Fibroblast of skin of abdomen (primary cell): ENCODE measurements around the gene PDE7B. TPM values are rescaled to one million over a fixed set of nuclear protein-coding genes. Genes with fewer than 3 reads are reported as not detected.
A peak's percentile ranks its signal among the peaks of the same experiment; 100 is the strongest.

Source experiments
- DNase-seq: peaks from one replicate; pipeline ENCODE4 v3.0.0-alpha.2; 2013
- polyA plus RNA-seq, 2 experiments: library from polyadenylated mRNA; unstranded; fragments of 120-200 nt; gene quantifications; one replicate each; pipeline ENCODE4 v1.2.1, GENCODE V29; 2013; ENCODE audit not compliant: insufficient read length in 2 of 2

PDE7B gene
- 9.6 TPM for polyA plus RNA-seq (2013, experiment 1 of 2; ENCODE audit: insufficient read length)
- polyA plus RNA-seq (2013, experiment 2 of 2; ENCODE audit: insufficient read length), result 8.8 TPM

DNA sequence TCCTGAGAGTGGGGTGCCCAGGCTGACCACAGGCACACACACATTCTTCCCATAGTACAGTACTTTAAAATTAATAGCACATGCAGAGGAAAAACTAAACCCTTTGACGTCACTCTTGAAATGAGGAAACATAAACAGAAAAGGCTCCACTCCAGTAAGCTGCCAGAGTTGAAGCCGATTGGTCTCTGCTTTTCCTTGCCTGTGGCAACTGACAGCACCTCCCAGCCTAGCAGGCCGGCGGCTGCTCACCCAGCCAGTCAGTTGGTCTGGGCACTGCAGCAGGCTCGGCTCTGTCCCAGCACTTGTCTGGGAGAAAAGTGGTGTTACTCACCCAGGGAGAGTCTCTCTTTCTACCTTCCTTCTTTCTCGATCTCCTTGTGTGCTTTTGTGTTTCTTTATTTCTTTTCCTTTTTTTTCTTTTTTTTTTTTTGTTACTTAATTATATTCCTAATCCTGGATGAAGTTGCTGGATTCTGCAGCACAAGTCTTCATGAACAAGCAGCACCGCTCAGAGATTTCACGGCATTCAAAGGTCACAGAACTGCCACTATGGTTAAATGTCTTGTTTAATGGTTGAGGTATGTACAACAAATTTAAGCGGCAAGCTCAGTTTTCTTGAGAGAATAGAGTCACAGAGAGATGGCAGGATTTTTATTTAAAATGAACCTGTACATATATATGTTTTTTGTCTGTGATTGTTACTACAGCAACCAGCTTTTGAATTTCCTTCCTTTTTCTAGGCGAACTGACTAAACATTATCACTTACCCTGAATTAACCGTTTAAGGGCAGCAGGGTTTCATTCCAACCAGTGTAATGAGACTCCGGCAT is at the start of gene PDE7B:
Gene PDE7B (plus strand): TSS at position 260 of the 830 bp plus-strand sequence.
- peak; percentile 98 for DNase-seq

DNA sequence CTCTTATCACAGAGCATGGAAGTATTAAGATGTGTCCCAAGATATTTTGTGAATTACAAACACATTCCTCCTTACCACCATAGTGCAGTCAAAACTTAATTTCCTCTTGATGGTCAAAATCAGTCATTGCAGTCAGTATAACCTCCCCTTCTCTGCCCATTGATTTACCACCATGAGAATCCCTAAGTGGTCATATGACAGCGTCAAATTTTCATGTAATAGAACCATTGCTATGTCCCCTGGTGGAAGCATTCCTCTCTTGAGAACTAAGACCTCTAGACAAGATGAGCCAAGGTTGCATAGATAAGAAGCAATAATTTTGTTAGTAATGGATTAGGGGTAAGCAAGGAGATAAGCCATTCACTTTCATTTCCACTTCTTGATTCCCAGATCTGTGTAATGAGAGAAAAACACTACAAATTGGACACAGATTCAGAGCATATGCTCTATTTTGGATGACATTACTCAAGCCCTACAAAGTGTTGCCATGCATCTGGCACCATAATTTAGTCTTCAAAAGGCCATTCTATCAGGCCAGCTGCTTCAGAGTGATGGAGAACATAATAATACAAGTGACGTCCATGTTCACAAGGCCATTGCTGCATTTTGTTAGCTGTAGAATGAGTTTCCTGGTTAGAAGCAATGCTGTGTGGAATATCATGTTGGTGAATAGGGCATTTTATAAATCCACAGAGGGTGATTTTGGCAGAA is 49.6 kb upstream of the PDE7B start:
- DNase-seq, result no peak

DNA sequence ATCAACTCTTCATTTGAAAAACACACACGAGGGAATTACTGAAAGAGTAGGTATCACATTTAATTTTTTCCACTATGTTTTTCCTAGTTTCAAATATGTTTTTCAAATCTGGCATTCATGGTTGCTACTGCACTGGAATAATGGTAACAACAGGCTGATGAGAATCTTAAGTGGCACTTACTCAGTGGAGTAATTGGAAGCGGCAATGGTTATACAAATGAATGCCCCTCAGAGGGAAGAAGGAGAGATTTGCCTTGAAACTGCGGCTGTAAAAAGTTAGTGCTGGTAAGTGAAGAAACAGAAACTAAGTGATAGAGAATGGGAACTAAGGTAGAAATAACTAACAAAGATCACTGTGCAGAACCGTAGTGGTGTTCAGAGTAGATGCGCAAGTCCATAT is 41.0 kb upstream of the PDE7B start:
- no peak for DNase-seq

DNA sequence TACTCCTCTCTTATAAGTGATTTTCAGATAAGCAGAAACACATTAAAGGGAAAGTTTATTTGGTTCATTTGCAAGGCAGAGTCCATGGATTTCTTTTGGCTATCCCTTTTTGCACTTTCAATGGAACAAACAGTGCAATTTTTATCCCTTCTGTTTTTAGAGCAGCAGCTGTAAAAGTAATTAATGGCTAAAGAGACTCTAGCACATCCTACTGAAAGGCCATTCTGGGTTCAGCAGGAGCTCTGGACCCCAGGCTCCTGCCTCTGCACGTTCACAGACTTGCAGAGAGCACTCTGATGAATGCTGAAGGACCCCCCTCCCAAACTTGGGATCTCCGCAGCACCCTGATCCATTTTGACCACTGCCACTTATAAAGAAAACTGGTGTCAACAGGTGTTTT is 40.3 kb upstream of the PDE7B start:
- DNase-seq, result no peak

DNA sequence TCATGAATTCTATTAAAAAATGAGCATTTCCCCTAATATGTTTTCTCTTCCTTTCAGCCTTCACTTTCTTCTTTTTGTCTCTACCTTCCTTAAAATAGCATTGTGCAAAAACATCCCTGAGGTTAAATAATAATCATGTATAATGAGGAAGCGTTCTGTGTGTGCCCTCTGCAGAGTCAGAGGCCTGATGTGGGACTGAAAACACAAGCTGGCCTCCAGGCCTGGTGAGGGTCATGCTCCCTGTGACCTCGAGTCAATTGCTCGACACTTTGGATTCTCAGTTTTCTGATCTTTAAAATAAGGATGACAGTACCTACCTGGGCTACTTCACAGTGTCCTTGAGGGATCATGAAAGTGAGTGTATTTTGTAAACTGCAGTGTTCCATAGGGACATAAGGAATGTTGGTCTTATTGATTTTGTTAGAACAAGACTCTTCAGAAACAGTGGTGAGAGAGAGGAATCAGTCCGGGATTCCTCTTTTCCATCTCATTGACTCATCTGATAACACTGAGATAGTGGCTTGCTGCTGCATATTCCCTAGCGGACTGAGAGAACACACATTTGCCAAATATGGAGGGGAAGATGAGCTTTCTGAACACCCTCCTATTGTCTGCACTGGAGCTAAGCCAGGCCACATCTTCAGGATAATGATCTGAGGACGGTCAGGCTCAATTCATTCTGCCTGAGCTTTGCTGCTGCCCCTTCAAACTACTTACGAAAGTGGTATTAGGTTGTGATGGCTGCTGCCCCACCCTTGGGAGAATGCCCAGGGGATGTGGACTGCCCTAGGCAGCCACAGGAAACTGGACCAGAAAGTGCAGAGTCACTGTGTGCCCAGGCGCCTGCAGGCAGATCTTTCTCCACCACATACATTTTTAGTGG is 39.6 kb upstream of the PDE7B start:
- DNase-seq, result peak; percentile 34

DNA sequence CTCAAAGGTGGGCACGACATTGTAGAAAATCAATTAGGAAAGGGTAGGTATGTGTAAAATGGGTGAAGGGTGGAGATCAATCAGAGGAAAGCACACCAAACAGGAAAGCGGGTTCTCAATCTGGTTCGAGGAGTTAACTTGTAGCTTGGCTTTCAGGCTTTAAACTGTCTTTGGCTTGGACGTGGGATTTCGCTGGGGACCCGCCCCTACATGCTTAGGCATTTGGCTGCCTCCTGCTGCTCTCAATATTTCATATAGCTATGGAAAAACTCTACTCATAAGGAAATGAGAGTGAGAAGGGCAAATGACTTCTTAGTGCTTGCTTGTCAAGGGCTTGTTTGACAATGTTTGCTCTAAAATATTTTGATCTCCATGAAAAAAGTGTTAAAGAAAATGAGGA is 38.1 kb upstream of the PDE7B start:
- DNase-seq, result no peak

DNA sequence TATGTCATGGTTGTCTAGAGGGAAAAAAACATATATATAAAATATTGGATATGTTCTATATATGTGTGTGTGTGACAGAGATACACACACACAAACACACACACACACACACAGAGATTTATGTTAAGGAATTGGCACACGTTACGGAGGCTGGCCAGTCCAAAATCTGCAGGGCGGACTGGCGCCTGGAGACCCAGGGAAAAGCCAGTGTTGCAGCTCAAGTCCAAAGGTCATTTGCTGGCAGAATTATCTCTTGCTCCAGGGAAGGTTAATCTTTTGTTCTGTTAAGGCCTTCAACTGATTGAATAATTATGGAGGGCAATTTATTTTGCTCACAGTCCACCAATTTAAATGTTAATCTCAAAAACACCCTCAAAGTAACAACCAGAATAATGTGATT is 37.5 kb upstream of the PDE7B start:
- DNase-seq, result no peak

DNA sequence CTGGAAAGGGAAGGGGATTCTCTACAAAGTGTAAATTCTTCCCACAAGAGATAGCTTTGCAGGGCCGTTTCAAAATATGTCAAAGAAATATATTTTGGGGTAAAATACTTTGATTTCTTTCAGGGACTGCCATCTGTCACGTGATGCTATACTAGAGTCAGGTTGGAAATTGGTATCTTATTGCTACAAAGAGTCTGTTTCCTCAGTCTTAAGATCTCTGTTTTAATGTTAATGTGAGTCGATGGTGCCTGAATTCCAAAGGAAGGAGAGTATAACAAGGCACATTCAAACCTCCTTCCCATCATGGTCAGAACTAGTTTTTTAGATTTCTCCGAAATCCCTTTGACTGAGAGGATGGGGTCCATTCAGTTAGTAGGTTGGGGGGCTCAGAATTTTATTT is 36.3 kb upstream of the PDE7B start:
- DNase-seq, result no peak

DNA sequence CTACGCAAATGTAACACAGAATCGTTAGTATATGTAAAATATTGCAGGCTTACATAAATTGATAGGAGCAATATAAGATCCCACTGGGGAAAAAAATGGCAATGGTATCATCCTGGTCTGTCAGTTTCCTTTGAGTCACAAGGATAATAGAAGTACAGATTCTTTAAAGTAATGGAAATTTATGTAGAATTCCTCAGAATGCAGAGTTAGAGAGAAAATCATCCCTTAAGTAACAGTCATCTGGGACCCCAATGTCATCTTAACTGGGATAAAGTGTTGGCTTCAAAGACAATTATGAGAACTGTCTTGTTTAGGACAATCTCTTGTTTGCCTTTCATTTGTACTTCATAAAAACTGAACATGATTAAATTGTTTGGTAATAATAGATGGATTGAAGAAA is 34.5 kb upstream of the PDE7B start:
- no peak for DNase-seq

DNA sequence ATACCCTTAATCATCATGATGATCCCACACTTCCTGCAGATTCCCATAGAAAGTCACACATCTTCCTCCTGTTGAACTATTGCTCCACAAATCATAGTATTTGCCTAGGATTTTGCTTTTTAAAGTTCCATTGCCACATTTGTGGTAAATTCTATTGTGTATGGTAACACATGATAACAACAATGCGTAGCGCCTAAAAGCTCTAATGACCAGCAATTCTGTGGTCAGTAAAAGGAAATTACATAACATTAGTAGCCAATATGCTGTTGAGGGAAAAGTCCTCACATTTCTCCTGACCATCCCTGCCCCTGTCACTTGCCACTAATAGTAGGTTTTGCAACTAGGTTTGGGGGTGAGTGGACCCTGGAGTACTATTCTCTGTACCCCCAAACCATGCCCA is 31.8 kb upstream of the PDE7B start:
- no peak for DNase-seq

DNA sequence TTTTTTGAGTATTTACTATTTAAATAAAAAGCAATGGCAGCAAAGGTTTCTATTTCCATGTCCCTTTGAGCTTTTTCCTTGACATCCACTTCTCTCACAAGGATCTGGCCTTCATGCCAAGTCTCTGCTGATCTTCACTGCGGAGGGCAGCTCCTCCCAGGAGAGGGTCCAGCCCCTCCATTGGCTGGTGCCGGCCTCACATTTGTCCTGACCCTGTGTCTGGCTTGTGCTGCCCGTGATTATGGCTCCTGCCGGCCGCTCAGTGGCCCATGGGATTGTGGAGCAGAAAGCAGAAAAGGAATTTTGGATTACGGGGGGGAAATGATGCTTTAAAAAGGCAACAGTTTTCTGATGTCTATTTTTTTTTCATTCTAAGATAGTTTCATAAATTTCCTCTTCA is 31.2 kb upstream of the PDE7B start:
- DNase-seq, result no peak

DNA sequence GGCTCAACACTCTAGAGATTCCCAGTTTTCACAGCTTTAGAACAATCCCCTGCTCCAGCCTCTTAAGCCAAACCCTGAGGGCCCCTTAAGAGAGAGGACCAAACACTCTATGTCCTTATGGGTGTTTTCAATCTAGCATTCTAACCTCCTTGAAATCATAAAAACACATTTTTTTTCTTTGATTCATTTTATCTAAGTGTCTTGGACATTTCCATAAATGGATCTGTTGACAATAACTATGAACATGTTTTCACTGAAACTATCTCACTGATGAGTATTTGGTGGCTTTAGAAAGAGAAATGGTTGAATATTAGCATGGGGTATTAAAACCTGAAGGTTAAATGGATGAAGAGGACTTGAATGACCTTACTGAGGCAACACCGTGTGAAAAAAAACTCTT is 27.6 kb upstream of the PDE7B start:
- DNase-seq, result no peak

DNA sequence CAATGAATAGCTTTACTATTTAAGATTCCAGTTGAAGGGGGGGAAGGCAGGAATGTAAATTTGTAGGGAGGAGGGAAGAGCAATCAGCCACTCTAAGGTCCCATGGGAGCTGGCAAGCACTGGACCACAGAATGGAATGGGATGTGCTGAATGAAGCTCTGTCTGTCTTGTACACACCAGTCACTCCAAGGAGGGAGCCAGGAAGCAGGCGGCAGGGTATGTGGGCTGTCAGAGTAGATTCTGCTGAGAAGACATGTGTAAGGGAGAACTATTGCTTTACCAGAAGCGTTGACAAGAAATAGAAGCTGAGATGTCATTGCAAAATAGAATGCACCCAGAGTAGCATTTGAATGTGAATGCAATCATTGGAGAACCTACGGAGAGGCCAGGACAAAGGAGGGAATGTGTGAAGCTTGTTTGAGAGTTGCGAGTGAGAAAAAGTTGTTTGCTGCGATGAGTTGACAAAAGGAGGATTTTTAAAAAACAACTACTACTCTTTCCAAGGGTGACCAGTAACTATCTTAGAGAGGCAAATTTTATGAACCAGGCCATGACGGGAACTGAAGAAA is 25.2 kb upstream of the PDE7B start:
- peak; percentile 4 for DNase-seq

DNA sequence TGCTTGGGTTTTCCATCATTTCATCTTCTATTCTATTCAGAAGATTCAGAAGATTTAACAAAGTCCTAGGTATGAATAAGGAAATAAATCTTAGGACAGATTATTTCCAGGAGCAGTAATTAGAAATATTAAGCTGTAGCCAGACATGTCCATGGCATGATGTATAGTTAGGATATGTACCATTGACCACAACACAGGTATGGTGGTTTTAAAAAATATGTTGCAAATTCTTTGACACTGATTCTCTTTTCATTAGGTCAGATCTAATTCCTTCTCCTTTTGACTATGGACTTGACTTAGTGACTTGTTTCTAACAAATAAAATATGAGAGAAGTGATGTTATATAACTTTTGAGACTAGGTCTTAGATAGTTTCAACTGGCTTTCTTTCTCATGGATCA is 23.5 kb upstream of the PDE7B start:
- DNase-seq, result peak; percentile 67

DNA sequence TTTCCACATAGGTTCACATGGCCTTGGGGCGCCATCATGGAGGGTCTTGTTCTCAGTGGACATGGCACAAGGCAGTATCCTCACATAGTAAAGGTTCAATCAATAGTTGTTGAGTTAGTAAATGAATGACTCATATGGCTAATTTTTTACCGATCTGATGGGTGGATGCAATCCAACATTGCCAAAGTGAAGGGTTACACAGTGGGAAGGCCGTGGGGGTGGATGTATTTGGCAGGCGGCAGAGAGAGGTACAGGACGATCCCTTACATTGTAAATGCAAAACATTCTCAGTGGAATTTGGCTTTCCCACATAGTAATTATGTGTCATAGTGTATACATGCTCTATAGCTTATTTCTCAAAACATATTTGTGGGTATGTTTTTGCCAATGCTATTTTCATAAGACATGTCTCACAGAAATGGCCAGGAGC is 21.0 kb upstream of the PDE7B start:
- peak; percentile 90 for DNase-seq

DNA sequence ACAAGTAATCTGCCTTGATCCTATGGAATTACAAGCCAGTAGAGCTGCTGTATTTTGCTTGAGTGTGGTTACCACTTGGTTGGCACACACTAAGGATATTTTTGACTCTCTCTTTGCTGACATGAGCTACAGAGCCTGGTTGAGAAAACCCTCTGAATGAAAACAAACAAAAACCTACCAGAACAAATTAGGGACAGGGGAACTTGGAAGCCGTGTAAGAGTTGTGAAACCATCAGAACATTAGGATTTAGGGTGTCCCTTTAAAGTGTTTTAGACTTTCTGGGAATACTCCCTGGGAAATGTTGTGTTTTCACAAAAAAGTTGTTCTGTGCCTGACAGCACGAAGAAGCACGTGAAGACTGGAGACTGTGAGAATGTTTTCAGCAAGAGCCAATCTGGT is 20.5 kb upstream of the PDE7B start:
- DNase-seq, result no peak

DNA sequence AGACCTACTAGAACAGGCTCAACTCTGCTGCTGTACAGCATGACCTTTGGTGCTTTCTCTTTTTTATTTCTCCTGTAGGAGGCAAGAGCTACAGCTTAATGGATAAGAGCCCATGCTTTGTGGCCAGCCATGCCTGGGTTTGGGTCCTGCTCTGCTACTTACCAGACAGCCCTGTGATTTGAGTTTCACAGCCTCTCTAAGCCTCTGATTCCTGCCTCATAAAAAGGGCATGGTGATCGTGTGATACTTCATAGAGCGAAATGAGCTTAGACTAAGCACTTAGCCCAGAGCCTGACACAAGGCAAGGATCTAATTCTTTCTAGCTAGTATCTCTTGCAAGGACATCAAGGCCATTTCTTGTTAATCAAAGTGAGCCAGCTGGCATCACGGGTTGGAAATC is 19.3 kb upstream of the PDE7B start:
- no peak for DNase-seq

DNA sequence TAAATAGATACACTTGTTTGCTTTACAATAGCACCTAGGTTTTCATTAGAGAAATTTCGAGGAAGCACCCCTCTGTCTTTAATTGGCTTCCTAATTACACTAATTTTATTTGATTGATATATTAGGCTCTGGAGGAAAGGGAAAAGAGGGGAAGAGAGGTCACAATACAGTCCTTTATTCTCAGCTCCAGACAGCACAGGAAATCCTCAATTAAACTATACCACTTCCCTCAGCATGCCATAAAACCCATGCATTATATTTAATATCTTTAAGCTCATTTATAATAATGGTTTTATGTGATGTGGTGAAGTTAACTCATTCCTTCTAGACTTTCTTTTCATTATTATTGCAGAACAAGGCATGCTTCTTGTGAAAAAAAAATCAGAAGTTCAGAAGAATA is 17.7 kb upstream of the PDE7B start:
- no peak for DNase-seq

DNA sequence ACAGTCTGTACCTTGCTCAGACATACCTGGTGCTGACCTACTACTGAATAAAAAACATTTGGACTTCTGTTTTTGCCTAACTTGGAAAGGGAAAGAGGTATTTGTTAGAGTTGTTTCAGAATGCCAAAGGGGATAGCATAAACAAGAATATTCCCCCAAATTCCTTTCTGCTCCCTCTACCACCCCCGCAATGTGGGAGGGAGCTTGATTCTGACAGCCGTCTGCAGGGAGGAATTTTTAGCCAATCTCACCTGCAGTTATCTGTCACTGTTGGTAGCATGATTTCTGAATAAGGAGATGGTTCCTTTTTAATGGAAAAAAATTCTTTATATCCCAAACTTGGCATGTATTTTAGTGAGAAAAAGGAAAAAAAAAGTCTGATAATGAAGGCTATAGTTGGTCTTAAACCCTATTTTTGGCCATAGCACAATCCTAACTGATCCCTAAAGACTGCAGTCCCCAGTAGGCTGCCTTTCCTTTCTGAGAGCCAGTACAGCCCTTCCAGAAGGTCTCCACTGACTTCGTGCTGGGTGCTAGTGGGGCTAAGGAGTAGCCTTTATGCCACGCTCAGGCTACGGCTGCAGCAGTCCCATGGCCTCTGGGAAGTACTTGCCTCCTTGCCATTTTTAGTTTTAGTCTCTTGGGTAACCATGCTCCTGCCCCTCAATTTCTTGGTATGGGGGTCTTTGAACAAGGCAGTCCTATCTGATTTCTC is 13.6 kb upstream of the PDE7B start:
- DNase-seq, result no peak

DNA sequence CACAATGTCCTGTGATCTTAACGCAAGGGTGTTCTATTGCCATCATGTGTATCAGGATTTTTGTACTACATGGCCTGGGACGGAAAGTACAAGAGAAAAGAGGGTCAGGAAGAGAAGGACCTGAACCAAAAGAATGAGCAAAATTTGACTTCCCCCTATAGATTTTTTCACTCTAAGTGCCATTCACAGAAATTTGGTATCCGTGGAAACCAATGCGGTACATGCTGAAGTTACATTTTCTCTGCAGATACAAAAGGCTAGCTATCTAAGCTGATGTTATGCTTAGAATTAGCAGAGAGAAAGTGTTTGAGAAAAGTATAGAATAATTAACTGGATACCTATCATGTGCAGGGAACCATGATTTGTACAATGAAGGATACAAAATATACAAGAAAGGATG is 12.4 kb upstream of the PDE7B start:
- DNase-seq, result no peak

DNA sequence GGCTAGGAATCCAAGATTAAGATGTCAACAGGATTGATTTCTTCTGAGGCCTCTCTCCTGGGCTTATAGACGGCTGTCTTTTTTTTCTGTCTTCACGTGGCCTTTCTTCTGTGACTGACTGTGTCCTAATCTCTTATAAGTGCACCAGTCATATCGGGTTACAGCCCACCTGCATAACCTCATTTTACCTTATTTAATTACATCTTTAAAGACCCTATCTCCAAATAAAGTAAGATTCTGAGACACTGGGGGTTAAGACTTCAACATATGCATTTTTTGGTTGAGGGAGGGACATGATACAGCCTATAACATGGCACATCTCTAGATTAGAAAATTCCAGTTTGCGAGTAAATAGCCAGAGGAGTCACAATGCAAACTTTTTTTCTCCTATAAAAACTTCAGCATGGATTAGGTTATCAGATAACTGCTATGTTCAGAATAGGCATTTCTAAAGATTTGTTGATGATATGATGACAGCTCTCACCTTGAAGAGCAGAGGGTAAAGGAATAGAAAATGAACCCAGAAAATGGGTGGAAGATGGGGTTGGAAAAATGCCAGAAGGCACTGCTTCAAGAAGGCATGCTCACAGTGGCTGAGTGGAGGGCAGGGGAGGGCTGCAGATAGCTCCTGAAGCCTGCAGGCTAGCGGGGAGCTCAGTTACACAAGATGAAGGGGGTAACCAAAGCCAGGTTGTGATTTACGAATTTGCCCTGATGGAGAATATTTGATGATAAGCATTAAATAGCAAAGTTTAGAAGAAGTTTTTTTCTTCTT is 8.7 kb upstream of the PDE7B start:
- DNase-seq, result no peak
